ENCODE results near the gene EIF4E2.

GRCh38 chr2:232523402-232523681, 27.1 kb upstream of the EIF4E2 start:
- TF ChIP-seq GATA2 (IDR thresholded peaks at IDR 0.05; ENCODE audit: low read depth, low read length), result no peak
- no peak for TF ChIP-seq GATA3 (IDR thresholded peaks at IDR 0.05; ENCODE audit: low read depth, low read length)
